Colonic mucosa (tissue), 4 donors: Measurements from ENCODE around the gene MAJIN. TPM values are rescaled to one million over a fixed set of nuclear protein-coding genes. Genes with fewer than 3 reads are reported as not detected.

Source experiments
- DNase-seq: peaks from one replicate; pipeline ENCODE4 v3.0.0-alpha.2; 2020
- H3K27ac ChIP-seq: fragments of 200-600 bp; one replicate; pipeline ENCODE4 v1.8.0; 2021
- H3K27me3 ChIP-seq: fragments of 200-600 bp; one replicate; pipeline ENCODE4 v1.8.0; 2021
- H3K36me3 ChIP-seq: fragments of 200-600 bp; one replicate; pipeline ENCODE4 v1.8.0; 2021
- H3K4me1 ChIP-seq: fragments of 200-600 bp; one replicate; pipeline ENCODE4 v1.8.0; 2021; ENCODE audit warnings: mild to moderate bottlenecking
- H3K4me3 ChIP-seq: fragments of 200-600 bp; one replicate; pipeline ENCODE4 v1.8.0; 2021
- H3K9ac ChIP-seq, 2 donors: one replicate each; pipeline ENCODE4 v1.7.0; 2013; ENCODE audit warnings: control low read depth in 2 of 2, low read depth in 2 of 2, low read length in 2 of 2
- H3K9me3 ChIP-seq: fragments of 200-600 bp; one replicate; pipeline ENCODE4 v1.8.0; 2021
- CTCF ChIP-seq: fragments of 200-600 bp; IDR thresholded peaks from one replicate; pipeline ENCODE4 v1.8.0; 2022; ENCODE audit warnings: antibody characterized with exemption, mild to moderate bottlenecking
- intact Hi-C: fragments of 100-400 bp; cut with DNase I; formaldehyde crosslinking; loops from one replicate; pipeline ENCODE4 v1.14.1; 2022
- total RNA-seq, 2 donors: library from RNA; stranded (reverse); fragmentation: NEBNext Ultra II Directional in 1 of 2; extraction: Animal tissue kit (Norgen Biotek cat#: 25700) in 1 of 2; gene quantifications; one replicate each; pipeline ENCODE4 v1.2.1, GENCODE V29; 2021
- donor health status: healthy.
- donor health status: DM: no; HTN: no; CAD: no.
- donor health status: DM: no; HTN: no; CAD: no.

The MAJIN gene
- total RNA-seq, 2 donors from 2014 or later: not detected

- no peaks in the 10 kb centered on the region for H3K4me1 ChIP-seq
- TF ChIP-seq CTCF: no peak
- no peak overlapping the region for H3K9ac ChIP-seq
- no peaks in the 10 kb centered on the region for H3K27me3 ChIP-seq
- H3K4me3 ChIP-seq: no peak overlapping the region
- H3K36me3 ChIP-seq: no peaks in the 10 kb centered on the region
- intact Hi-C loops: no loop called here
- no peak for DNase-seq
- H3K27ac ChIP-seq: no peak overlapping the region
- H3K9me3 ChIP-seq: no peaks in the 10 kb centered on the region
Observed at GRCh38 chr11:64954201-64954600, 17.7 kb downstream of the MAJIN start.

GRCh38 chr11:64951529-64951928, 20.4 kb downstream of the MAJIN start:
- Histone ChIP-seq H3K36me3 (no peaks in the 10 kb centered on the region), H3K4me1 (no peaks in the 10 kb centered on the region), H3K27ac (no peak overlapping the region), H3K27me3 (no peaks in the 10 kb centered on the region), H3K9ac (no peak overlapping the region), H3K9me3 (no peaks in the 10 kb centered on the region), H3K4me3 (no peak overlapping the region)
- intact Hi-C loops: no loop called here
- no peak for TF ChIP-seq CTCF
- no peak for DNase-seq

- H3K27ac ChIP-seq: no peak overlapping the region
- H3K9ac ChIP-seq: no peak overlapping the region
- H3K4me1 ChIP-seq: no peaks in the 10 kb centered on the region
- H3K9me3 ChIP-seq: no peaks in the 10 kb centered on the region
- no peak for TF ChIP-seq CTCF
- H3K27me3 ChIP-seq: no peaks in the 10 kb centered on the region
- intact Hi-C loops: no loop called here
- H3K36me3 ChIP-seq: no peaks in the 10 kb centered on the region
- H3K4me3 ChIP-seq: no peak overlapping the region
- no peak for DNase-seq
Observed at GRCh38 chr11:64947208-64947814, 24.6 kb downstream of the MAJIN start.

GRCh38 chr11:64936539-64936938, 35.4 kb downstream of the MAJIN start:
- Histone ChIP-seq H3K4me1 (no peaks in the 10 kb centered on the region), H3K9me3 (no peaks in the 10 kb centered on the region), H3K27ac (no peak overlapping the region), H3K4me3 (no peak overlapping the region), H3K27me3 (no peaks in the 10 kb centered on the region), H3K36me3 (no peaks in the 10 kb centered on the region), H3K9ac (no peak overlapping the region)
- DNase-seq: no peak
- TF ChIP-seq CTCF: no peak
- intact Hi-C loops: loop anchor here (10.0 kb wide), 1 partner anchor 48 kb away; no protein-coding TSS in a partner anchor

- Histone ChIP-seq H3K36me3 (peaks cover 3% of the 10 kb centered on the region), H3K4me1 (no peaks in the 10 kb centered on the region), H3K27ac (no peak within 1 kb of the TSS), H3K27me3 (no peaks in the 10 kb centered on the region), H3K9me3 (no peaks in the 10 kb centered on the region), H3K9ac (no peak within 1 kb of the TSS), H3K4me3 (no peak within 1 kb of the TSS)
- DNase-seq: no peak
- intact Hi-C loops: loop anchor here (10.0 kb wide), 1 partner anchor 49 kb away; no protein-coding TSS in a partner anchor
- no peak for TF ChIP-seq CTCF
Observed at GRCh38 chr11:64935359-64936081, 36.4 kb downstream of the MAJIN start, which contains the start of gene GPHA2. GPHA2 (minus strand) TSS chr11:64935893; CDS start chr11:64935460, 433 bp downstream.
